ENCODE measurements around the gene DAAM2. TPM values are rescaled to one million over a fixed set of nuclear protein-coding genes. Genes with fewer than 3 reads are reported as not detected.

The DAAM2 gene
- total RNA-seq, 3 donors from 2014 or later = 0.05 TPM; not detected in 2

GRCh38 chr6:39855356-39855995 lies 63.3 kb downstream of the DAAM2 start:
- DNase-seq (no peak), ATAC-seq (no peak)
- no peaks in the 10 kb centered on the region for H3K4me1 Mint-ChIP-seq (ENCODE audit: low read depth)
- H3K9me3 Mint-ChIP-seq = no peaks in the 10 kb centered on the region
- H3K4me3 Mint-ChIP-seq = no peak overlapping the region
- no peaks in the 10 kb centered on the region for H3K36me3 Mint-ChIP-seq (ENCODE audit: insufficient read depth)
- peaks cover 29% of the 10 kb centered on the region for H3K27me3 Mint-ChIP-seq (ENCODE audit: low read depth)

GRCh38 chr6:39859025-39859424 lies 66.8 kb downstream of the DAAM2 start:
- no peak overlapping the region for H3K4me3 Mint-ChIP-seq
- no peaks in the 10 kb centered on the region for H3K4me1 Mint-ChIP-seq (ENCODE audit: low read depth)
- DNase-seq (no peak), ATAC-seq (no peak)
- peaks cover 33% of the 10 kb centered on the region for H3K27me3 Mint-ChIP-seq (ENCODE audit: low read depth)
- no peaks in the 10 kb centered on the region for H3K36me3 Mint-ChIP-seq (ENCODE audit: insufficient read depth)
- no peaks in the 10 kb centered on the region for H3K9me3 Mint-ChIP-seq

GRCh38 chr6:39861663-39862062 lies 69.5 kb downstream of the DAAM2 start:
- Mint-ChIP-seq H3K4me3 (no peak overlapping the region), H3K9me3 (no peaks in the 10 kb centered on the region), H3K36me3 (ENCODE audit: insufficient read depth) (no peaks in the 10 kb centered on the region), H3K27me3 (ENCODE audit: low read depth) (peaks cover 27% of the 10 kb centered on the region), H3K4me1 (ENCODE audit: low read depth) (no peaks in the 10 kb centered on the region)
- DNase-seq (no peak), ATAC-seq (no peak)

DNA sequence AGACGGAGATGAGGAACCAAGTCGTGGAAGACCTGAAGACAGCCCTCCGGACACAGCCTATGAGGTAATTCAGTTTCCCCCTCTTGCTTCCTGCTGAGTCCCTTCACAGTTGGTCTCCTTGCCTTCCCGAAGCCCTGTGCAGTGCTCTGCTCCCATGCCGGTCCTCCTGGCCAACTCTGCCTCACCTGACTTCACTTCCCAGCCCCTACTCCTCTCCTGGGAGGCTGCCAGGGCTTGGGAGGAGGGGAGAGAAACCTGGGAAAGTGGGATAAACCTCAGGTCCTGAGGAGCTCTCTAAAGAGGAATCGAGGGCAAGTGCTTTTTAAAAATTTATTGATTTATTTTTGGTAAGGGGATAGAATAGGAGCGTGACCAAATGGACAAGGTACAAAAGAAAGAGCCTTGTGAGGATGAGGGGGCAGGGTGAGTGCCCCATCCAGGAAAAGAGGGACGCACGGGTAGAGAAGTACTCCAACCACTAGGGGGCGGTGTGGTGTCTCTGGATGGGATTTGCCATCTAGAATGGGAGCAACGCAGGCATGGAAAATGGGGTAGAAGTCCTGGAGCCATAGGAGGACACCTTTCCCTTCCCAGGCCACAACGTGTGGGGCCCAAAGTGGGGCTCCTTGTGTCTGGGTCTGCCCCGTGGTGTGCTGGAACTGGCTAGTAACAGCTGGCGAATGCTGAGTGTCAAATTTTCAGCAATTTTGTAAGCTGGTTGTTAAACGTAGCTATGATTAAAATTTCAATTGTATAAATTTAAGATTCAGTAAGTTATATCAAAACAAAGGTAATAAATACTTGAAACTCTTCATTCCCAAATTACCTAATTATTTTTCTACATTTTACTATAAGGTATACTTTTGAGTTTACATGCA lies 73.1 kb downstream of the DAAM2 start:
- Mint-ChIP-seq H3K4me3 (no peak overlapping the region), H3K36me3 (ENCODE audit: insufficient read depth) (no peaks in the 10 kb centered on the region), H3K4me1 (ENCODE audit: low read depth) (no peaks in the 10 kb centered on the region), H3K27me3 (ENCODE audit: low read depth) (peaks cover 16% of the 10 kb centered on the region), H3K9me3 (no peaks in the 10 kb centered on the region)
- ATAC-seq (no peak), DNase-seq (peak; percentile 50)

DNA sequence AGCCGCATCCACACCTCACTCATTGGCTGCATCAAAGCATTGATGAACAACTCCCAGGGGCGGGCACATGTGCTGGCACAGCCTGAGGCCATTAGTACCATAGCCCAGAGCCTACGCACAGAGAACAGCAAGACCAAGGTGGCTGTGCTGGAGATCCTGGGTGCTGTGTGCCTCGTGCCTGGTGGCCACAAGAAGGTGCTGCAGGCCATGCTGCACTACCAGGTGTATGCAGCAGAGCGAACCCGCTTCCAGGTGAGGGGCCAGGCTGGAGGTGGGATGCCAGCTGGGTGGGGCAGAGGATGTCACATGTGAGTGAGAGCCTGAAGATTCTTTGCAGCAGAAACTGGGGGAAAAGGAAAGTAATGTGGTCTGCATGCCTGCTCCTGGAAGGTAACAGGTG lies 75.4 kb downstream of the DAAM2 start:
- H3K4me1 Mint-ChIP-seq (ENCODE audit: low read depth) = no peaks in the 10 kb centered on the region
- H3K9me3 Mint-ChIP-seq = no peaks in the 10 kb centered on the region
- H3K27me3 Mint-ChIP-seq (ENCODE audit: low read depth) = peaks cover 5% of the 10 kb centered on the region
- DNase-seq (no peak), ATAC-seq (no peak)
- no peaks in the 10 kb centered on the region for H3K36me3 Mint-ChIP-seq (ENCODE audit: insufficient read depth)
- no peak overlapping the region for H3K4me3 Mint-ChIP-seq

DNA sequence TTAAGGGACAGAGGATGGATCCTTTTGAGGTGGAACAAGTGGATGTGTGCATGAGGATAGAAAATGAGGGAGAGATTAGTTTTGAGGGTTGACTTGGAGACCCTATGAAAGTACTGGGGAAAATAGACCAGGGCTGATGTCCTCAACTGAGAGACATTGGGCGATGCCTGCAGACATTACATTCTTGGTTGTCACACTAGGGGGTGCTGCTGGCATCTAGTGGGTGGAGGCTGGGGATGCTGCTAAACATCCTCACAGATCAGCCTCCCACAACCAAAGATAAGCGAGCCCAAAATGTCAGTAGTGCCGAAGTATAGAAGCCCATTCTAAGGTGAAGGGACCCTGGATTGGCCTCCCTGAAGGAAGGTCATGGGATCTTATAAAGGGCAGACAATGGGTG lies 78.8 kb downstream of the DAAM2 start:
- Mint-ChIP-seq H3K4me3 (no peak overlapping the region), H3K27me3 (ENCODE audit: low read depth) (peaks cover 2% of the 10 kb centered on the region), H3K9me3 (no peaks in the 10 kb centered on the region), H3K4me1 (ENCODE audit: low read depth) (no peaks in the 10 kb centered on the region), H3K36me3 (ENCODE audit: insufficient read depth) (no peaks in the 10 kb centered on the region)
- no peak for ATAC-seq
- DNase-seq = no peak

- peaks cover 11% of the 10 kb centered on the region for H3K27me3 Mint-ChIP-seq (ENCODE audit: low read depth)
- no peak for ATAC-seq
- DNase-seq = no peak
- no peaks in the 10 kb centered on the region for H3K4me1 Mint-ChIP-seq (ENCODE audit: low read depth)
- no peaks in the 10 kb centered on the region for H3K36me3 Mint-ChIP-seq (ENCODE audit: insufficient read depth)
- no peak overlapping the region for H3K4me3 Mint-ChIP-seq
- H3K9me3 Mint-ChIP-seq = no peaks in the 10 kb centered on the region
Observed at GRCh38 chr6:39873439-39873838, 81.3 kb downstream of the DAAM2 start.

DNA sequence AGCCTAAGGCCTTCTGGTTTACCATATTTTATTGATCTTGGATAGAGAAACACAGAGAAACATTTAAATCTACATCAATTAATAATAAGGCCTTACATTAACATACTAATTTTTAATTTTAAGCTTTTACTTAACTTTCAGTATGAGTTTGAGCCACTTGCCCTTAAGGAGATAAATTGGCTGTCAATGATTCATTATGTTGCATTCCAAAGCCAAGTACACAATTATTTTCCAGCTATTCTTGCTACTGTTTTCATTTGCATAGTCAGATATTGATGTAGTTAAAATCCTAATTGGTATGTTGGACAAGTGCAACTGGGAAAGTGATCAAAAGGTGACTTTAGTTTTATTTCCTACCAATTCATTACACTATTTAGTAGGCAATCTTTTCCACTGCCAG lies 83.9 kb downstream of the DAAM2 start:
- peaks cover 11% of the 10 kb centered on the region for H3K27me3 Mint-ChIP-seq (ENCODE audit: low read depth)
- no peak overlapping the region for H3K4me3 Mint-ChIP-seq

GRCh38 chr6:39876826-39877225 lies 84.7 kb downstream of the DAAM2 start:
- ATAC-seq = no peak

More for the DNA sequence above, 83.9 kb downstream of the DAAM2 start:
- no peaks in the 10 kb centered on the region for H3K36me3 Mint-ChIP-seq (ENCODE audit: insufficient read depth)
- no peak for ATAC-seq
- H3K4me1 Mint-ChIP-seq (ENCODE audit: low read depth) = no peaks in the 10 kb centered on the region
- H3K9me3 Mint-ChIP-seq = no peaks in the 10 kb centered on the region
- DNase-seq = no peak

DNA sequence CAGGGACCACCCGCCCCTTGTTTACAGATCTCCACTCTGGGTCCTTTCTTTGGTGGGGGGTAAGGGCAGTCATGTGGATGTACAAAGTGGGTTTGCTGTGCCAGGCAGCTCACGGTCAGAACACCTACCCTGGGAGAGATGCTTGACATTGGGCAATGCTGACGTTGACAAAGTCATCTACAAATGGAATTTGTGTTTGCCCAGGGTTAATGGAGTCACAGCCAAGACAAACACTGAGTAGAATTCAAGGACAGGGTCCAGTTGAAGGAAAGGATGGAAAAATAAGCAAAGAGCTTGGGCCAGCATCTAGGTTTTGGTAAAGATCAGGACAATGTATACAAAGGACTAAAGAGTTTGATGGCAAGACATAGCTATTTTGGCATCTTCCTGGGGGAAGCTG lies 87.4 kb downstream of the DAAM2 start:
- peaks cover 9% of the 10 kb centered on the region for H3K27me3 Mint-ChIP-seq (ENCODE audit: low read depth)
- ATAC-seq = no peak
- no peaks in the 10 kb centered on the region for H3K9me3 Mint-ChIP-seq

More at GRCh38 chr6:39876826-39877225, 84.7 kb downstream of the DAAM2 start:
- Mint-ChIP-seq H3K4me1 (ENCODE audit: low read depth) (no peaks in the 10 kb centered on the region), H3K4me3 (no peak overlapping the region), H3K27me3 (ENCODE audit: low read depth) (peaks cover 11% of the 10 kb centered on the region), H3K9me3 (no peaks in the 10 kb centered on the region), H3K36me3 (ENCODE audit: insufficient read depth) (no peaks in the 10 kb centered on the region)
- DNase-seq = no peak

DNA sequence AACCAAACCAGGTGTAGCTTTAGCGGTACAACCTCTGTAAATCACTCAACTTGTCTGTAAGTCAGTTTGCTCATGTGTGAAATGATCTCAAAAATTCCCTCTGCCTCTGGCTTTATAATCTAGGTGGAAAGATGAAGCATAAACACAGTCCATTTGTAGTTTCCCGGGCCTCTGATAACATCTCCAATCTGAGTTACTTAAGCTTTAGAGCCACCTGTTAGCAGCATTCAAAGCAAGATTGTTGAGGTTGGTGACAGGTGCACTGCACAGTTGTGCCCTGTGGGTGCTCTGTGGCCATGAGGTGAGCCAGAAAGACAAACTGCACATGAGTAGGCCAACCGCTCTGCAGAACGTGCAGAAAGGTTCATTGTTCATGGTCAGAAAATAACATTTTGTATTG lies 88.4 kb downstream of the DAAM2 start:
- no peaks in the 10 kb centered on the region for H3K9me3 Mint-ChIP-seq
- no peak for DNase-seq
- ATAC-seq = no peak
- no peaks in the 10 kb centered on the region for H3K36me3 Mint-ChIP-seq (ENCODE audit: insufficient read depth)
- H3K4me3 Mint-ChIP-seq = no peak overlapping the region
- H3K27me3 Mint-ChIP-seq (ENCODE audit: low read depth) = peaks cover 9% of the 10 kb centered on the region
- no peaks in the 10 kb centered on the region for H3K4me1 Mint-ChIP-seq (ENCODE audit: low read depth)

More for the DNA sequence above, 87.4 kb downstream of the DAAM2 start:
- no peaks in the 10 kb centered on the region for H3K36me3 Mint-ChIP-seq (ENCODE audit: insufficient read depth)
- no peak for DNase-seq
- H3K4me3 Mint-ChIP-seq = no peak overlapping the region
- no peaks in the 10 kb centered on the region for H3K4me1 Mint-ChIP-seq (ENCODE audit: low read depth)

DNA sequence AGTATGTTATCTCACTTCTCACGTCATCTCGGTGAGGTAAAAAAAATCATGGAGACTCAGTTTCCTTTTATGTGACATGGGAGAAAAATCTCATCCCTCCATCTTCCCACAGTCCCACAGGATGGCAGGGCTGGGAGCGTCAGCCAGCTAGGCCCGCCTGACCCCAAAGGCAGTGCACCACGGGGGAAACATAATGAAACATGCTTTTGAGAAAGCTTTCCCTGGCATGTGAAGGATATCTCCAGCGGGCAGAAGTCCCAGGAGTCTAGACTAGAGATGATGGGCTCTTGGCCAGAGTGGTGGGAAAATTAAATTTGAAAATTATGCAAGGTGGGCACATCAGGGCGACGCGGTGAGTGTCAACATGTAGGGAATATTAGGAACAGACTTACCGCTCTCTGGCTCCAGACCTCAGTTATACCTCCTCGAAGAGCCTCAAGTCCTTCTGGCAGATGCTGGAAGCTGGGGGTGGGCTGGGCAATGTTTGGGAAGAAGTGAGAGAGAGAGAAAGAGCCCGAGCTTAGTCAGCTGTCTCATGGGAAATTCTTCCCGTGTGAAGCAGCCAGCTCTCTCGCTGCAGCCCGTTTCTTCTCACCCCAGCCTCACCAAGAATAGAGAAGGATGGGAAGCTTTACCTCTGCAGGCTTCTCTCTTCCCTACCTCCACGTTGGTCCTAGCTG lies 89.8 kb downstream of the DAAM2 start:
- no peaks in the 10 kb centered on the region for H3K4me1 Mint-ChIP-seq (ENCODE audit: low read depth)

GRCh38 chr6:39882531-39882899 lies 90.3 kb downstream of the DAAM2 start:
- H3K4me1 Mint-ChIP-seq (ENCODE audit: low read depth) = no peaks in the 10 kb centered on the region
- H3K9me3 Mint-ChIP-seq = no peaks in the 10 kb centered on the region
- H3K27me3 Mint-ChIP-seq (ENCODE audit: low read depth) = peaks cover 4% of the 10 kb centered on the region
- ATAC-seq (no peak), DNase-seq (no peak)
- H3K4me3 Mint-ChIP-seq = no peak overlapping the region
- no peaks in the 10 kb centered on the region for H3K36me3 Mint-ChIP-seq (ENCODE audit: insufficient read depth)

More for the DNA sequence above, 89.8 kb downstream of the DAAM2 start:
- DNase-seq = no peak
- no peak for ATAC-seq
- Mint-ChIP-seq H3K27me3 (ENCODE audit: low read depth) (peaks cover 6% of the 10 kb centered on the region), H3K9me3 (no peaks in the 10 kb centered on the region), H3K4me3 (no peak overlapping the region), H3K36me3 (ENCODE audit: insufficient read depth) (no peaks in the 10 kb centered on the region)

DNA sequence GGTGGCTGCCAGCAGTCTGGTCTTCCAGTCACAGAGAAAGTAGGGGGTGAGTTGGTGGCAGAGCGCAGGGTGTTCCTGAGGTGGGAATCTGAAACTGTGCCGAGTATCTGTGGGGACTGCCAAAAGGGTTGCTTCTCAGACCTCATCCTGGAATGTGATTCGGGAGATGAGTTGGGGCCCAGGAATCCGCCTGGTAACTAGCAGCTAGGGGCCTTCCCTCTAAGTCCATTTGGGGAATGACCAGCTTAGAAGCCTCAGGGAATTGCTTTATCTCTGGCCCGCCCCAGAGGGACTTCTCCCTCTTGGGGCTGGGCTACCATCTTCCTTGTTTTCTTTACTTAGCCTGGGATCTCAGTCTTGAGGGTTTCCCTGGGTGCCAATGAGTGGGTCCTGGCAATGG lies 92.5 kb downstream of the DAAM2 start:
- DNase-seq = no peak
- no peaks in the 10 kb centered on the region for H3K36me3 Mint-ChIP-seq (ENCODE audit: insufficient read depth)
- no peak for ATAC-seq
- peaks cover 11% of the 10 kb centered on the region for H3K27me3 Mint-ChIP-seq (ENCODE audit: low read depth)
- no peaks in the 10 kb centered on the region for H3K4me1 Mint-ChIP-seq (ENCODE audit: low read depth)
- no peak overlapping the region for H3K4me3 Mint-ChIP-seq
- no peaks in the 10 kb centered on the region for H3K9me3 Mint-ChIP-seq
